H9 (cell line): ENCODE results near the gene RASGEF1C. TPM values are rescaled to one million over a fixed set of nuclear protein-coding genes. Genes with fewer than 3 reads are reported as not detected.

Experiments
- DNase-seq: peaks from one replicate; pipeline ENCODE4 v3.0.0-alpha.2; 2017
- H2AFZ ChIP-seq: one replicate; pipeline ENCODE4 v1.6.1; 2013; ENCODE audit warnings: mild to moderate bottlenecking, low read length, control low read depth, moderate library complexity
- H2AK5ac ChIP-seq: 2 replicates; pipeline ENCODE4 v1.6.1; 2013; ENCODE audit warnings: low read length, control low read depth, mixed read lengths; ENCODE audit not compliant: insufficient read length
- H2BK120ac ChIP-seq: one replicate; pipeline ENCODE4 v1.6.1; 2013; ENCODE audit warnings: low read depth, mild to moderate bottlenecking, low read length, control low read depth, inconsistent platforms; ENCODE audit not compliant: poor library complexity, severe bottlenecking
- H2BK12ac ChIP-seq: 2 replicates; pipeline ENCODE4 v1.6.1; 2013; ENCODE audit warnings: low read length, control low read depth, mixed read lengths, low read depth; ENCODE audit not compliant: insufficient read length
- H2BK15ac ChIP-seq: 2 replicates; pipeline ENCODE4 v1.6.1; 2013; ENCODE audit warnings: low read depth, low read length, control low read depth
- H2BK20ac ChIP-seq: one replicate; pipeline ENCODE4 v1.6.1; 2013; ENCODE audit warnings: low read depth, mild to moderate bottlenecking, low read length, control low read depth, inconsistent platforms; ENCODE audit not compliant: poor library complexity, severe bottlenecking
- H2BK5ac ChIP-seq: 2 replicates; pipeline ENCODE4 v1.6.1; 2013; ENCODE audit warnings: low read length, control low read depth, mixed read lengths; ENCODE audit not compliant: insufficient read length
- H3K14ac ChIP-seq: 2 replicates; pipeline ENCODE4 v1.6.1; 2013; ENCODE audit warnings: low read length, control low read depth; ENCODE audit not compliant: insufficient read depth
- H3K18ac ChIP-seq: 2 replicates; pipeline ENCODE4 v1.6.1; 2013; ENCODE audit warnings: low read depth, mild to moderate bottlenecking, mixed read lengths, low read length, control low read depth; ENCODE audit not compliant: insufficient read length
- H3K23ac ChIP-seq: 2 replicates; pipeline ENCODE4 v1.6.1; 2013; ENCODE audit warnings: low read length, control low read depth, mixed read lengths, low read depth; ENCODE audit not compliant: insufficient read length
- H3K23me2 ChIP-seq: 2 replicates; pipeline ENCODE4 v1.6.1; 2013; ENCODE audit warnings: low read depth, mild to moderate bottlenecking, mixed read lengths, low read length, control low read depth; ENCODE audit not compliant: insufficient read length, poor library complexity, severe bottlenecking
- H3K27ac ChIP-seq: 2 replicates; pipeline ENCODE4 v1.5.1; 2013; ENCODE audit warnings: low read length, control low read depth, mixed read lengths, low read depth; ENCODE audit not compliant: insufficient read length
- H3K27me3 ChIP-seq: 2 replicates; pipeline ENCODE4 v1.6.1; 2013; ENCODE audit warnings: low read length, control low read depth, inconsistent platforms; ENCODE audit not compliant: insufficient read depth
- H3K4ac ChIP-seq: 2 replicates; pipeline ENCODE4 v1.6.1; 2013; ENCODE audit warnings: low read depth, mild to moderate bottlenecking, control low read depth, inconsistent platforms, low read length, moderate library complexity
- H3K4me1 ChIP-seq: 2 replicates; pipeline ENCODE4 v1.6.1; 2013; ENCODE audit warnings: low read length, control low read depth, inconsistent platforms; ENCODE audit not compliant: insufficient read depth
- H3K4me2 ChIP-seq: 2 replicates; pipeline ENCODE4 v1.6.1; 2013; ENCODE audit warnings: low read length, control low read depth, mixed read lengths; ENCODE audit not compliant: insufficient read length, insufficient read depth
- H3K56ac ChIP-seq: 2 replicates; pipeline ENCODE4 v1.6.1; 2013; ENCODE audit warnings: low read depth, mild to moderate bottlenecking, mixed read lengths, low read length, control low read depth; ENCODE audit not compliant: insufficient read length
- H3K79me1 ChIP-seq: 2 replicates; pipeline ENCODE4 v1.6.1; 2013; ENCODE audit warnings: low read depth, mild to moderate bottlenecking, moderate library complexity, low read length, control low read depth, inconsistent platforms; ENCODE audit not compliant: insufficient read depth, poor library complexity, severe bottlenecking
- H3K79me2 ChIP-seq: 2 replicates; pipeline ENCODE4 v1.6.1; 2013; ENCODE audit warnings: low read length, control low read depth, inconsistent platforms; ENCODE audit not compliant: insufficient read depth
- H3K9ac ChIP-seq: 2 replicates; pipeline ENCODE4 v1.6.1; 2013; ENCODE audit warnings: low read length, control low read depth, mixed read lengths; ENCODE audit not compliant: insufficient read length; ENCODE audit errors: extremely low read depth
- H3K9me3 ChIP-seq: one replicate; pipeline ENCODE4 v1.6.1; 2013; ENCODE audit warnings: low read depth, low read length, inconsistent platforms; ENCODE audit not compliant: control insufficient read depth
- H3T11ph ChIP-seq: one replicate; pipeline ENCODE4 v1.6.1; 2013; ENCODE audit warnings: mild to moderate bottlenecking, low read length, control low read depth, inconsistent platforms
- H4K20me1 ChIP-seq: one replicate; pipeline ENCODE4 v1.6.1; 2013; ENCODE audit not compliant: control insufficient read depth, insufficient read length, insufficient read depth
- H4K5ac ChIP-seq: 2 replicates; pipeline ENCODE4 v1.6.1; 2013; ENCODE audit warnings: low read depth, mild to moderate bottlenecking, mixed read lengths, low read length, control low read depth; ENCODE audit not compliant: insufficient read length
- H4K8ac ChIP-seq: replicated peaks from 2 replicates; pipeline ENCODE4 v1.6.1; 2013; ENCODE audit warnings: low read length, control low read depth, mixed read lengths, low read depth; ENCODE audit not compliant: insufficient read length
- H4K91ac ChIP-seq: 2 replicates; pipeline ENCODE4 v1.6.1; 2013; ENCODE audit warnings: low read depth, mild to moderate bottlenecking, moderate library complexity, mixed read lengths, low read length, control low read depth; ENCODE audit not compliant: insufficient read length
- H3K27ac Mint-ChIP-seq, 3 experiments: 2 replicates in 2 of 3; 3 replicates in 1 of 3; pipeline ENCODE4 v1.8.0; 2020 to 2021; ENCODE audit warnings: mixed read lengths in 3 of 3, mild to moderate bottlenecking in 1 of 3, moderate library complexity in 1 of 3
- H3K27me3 Mint-ChIP-seq: 2 replicates; pipeline ENCODE4 v1.8.0; 2021; ENCODE audit warnings: low read depth, mild to moderate bottlenecking, moderate library complexity, mixed read lengths
- H3K36me3 Mint-ChIP-seq, 3 experiments: 2 replicates in 2 of 3; 3 replicates in 1 of 3; pipeline ENCODE4 v1.8.0; 2020 to 2021; ENCODE audit warnings: low read depth in 3 of 3, mixed read lengths in 3 of 3; ENCODE audit not compliant: insufficient read depth in 1 of 3
- H3K4me1 Mint-ChIP-seq, 2 experiments: 2 replicates each; pipeline ENCODE4 v1.8.0; 2020; ENCODE audit warnings: mixed read lengths in 2 of 2
- H3K4me3 Mint-ChIP-seq, 2 experiments: 2 replicates in 1 of 2; 3 replicates in 1 of 2; pipeline ENCODE4 v1.8.0; 2020 to 2021; ENCODE audit warnings: mild to moderate bottlenecking in 2 of 2, mixed read lengths in 2 of 2, moderate library complexity in 1 of 2
- H3K9me3 Mint-ChIP-seq, 2 experiments: 2 replicates in 1 of 2; 3 replicates in 1 of 2; pipeline ENCODE4 v1.8.0; 2020; ENCODE audit warnings: mild to moderate bottlenecking in 2 of 2, mixed read lengths in 2 of 2, moderate library complexity in 1 of 2
- CTCF ChIP-seq: fragments of 200-600 bp; sonication (generic); conservative IDR thresholded peaks from 3 replicates; pipeline ENCODE4 v1.8.0; 2021; ENCODE audit warnings: antibody characterized with exemption, mild to moderate bottlenecking
- WGBS: extraction: QIAGEN DNeasy Blood & Tissue Kit; methylation state at CpG from one replicate; pipeline ENCODE4 v1.1.7; 2013; ENCODE audit warnings: missing lambda C conversion rate, low lambda C conversion rate, mixed read lengths; ENCODE audit not compliant: insufficient read length; ENCODE audit errors: extremely low coverage; 5-methylcytosine and 5-hydroxymethylcytosine counted together
- total RNA-seq: library from RNA; stranded (reverse); gene quantifications from 2 replicates; pipeline ENCODE4 v1.2.1, GENCODE V29; 2021

RASGEF1C gene
- total RNA-seq, 1 experiment from 2014 or later, result 0.83 TPM

GRCh38 chr5:180142824-180143610 is 66.0 kb downstream of the RASGEF1C start:
- Histone ChIP-seq H3K79me1 (no peaks in the 10 kb centered on the region), H3K9ac (no peak overlapping the region), H3K18ac (no peak overlapping the region), H3K4ac (no peak overlapping the region), H3K23me2 (no peaks in the 10 kb centered on the region), H3K79me2 (no peaks in the 10 kb centered on the region), H3K27me3 (no peaks in the 10 kb centered on the region), H3K4me2 (no peak overlapping the region), H2AK5ac (no peak overlapping the region), H2AFZ (no peak overlapping the region), H3T11ph (no peak overlapping the region), H2BK12ac (no peak overlapping the region), H2BK15ac (no peak overlapping the region), H2BK120ac (no peak overlapping the region), H4K5ac (no peak overlapping the region), H2BK20ac (no peak overlapping the region), H3K4me1 (no peaks in the 10 kb centered on the region), H4K20me1 (no peaks in the 10 kb centered on the region), H3K56ac (no peak overlapping the region), H3K14ac (no peak overlapping the region), H4K91ac (no peak overlapping the region), H4K8ac (no peak overlapping the region), H3K27ac (no peak overlapping the region), H2BK5ac (no peak overlapping the region), H3K23ac (no peak overlapping the region), H3K9me3 (no peaks in the 10 kb centered on the region)
- Mint-ChIP-seq H3K36me3 (no peaks in the 10 kb centered on the region; a peak in 1 of 7 replicates), H3K4me3 (no peak overlapping the region), H3K27ac (no peak overlapping the region), H3K27me3 (peaks cover 19% of the 10 kb centered on the region), H3K9me3 (peaks cover 5 to 7% of the 10 kb centered on the region in 2 experiments; a peak in 4 of 5 replicates), H3K4me1 (no peaks in the 10 kb centered on the region)
- no peak for TF ChIP-seq CTCF
- no CpG with 5 or more reads among the region's 13 CpGs for WGBS
- DNase-seq, result no peak
